GM12874 (cell line): ENCODE measurements around the gene PRDM12.

Experiments used
- CTCF ChIP-seq: IDR thresholded peaks from 2 replicates; pipeline ENCODE4 v1.5.1; 2011; ENCODE audit warnings: low read depth, mild to moderate bottlenecking, control low read depth, low read length, moderate library complexity; ENCODE audit not compliant: insufficient read depth

PRDM12 gene

DNA sequence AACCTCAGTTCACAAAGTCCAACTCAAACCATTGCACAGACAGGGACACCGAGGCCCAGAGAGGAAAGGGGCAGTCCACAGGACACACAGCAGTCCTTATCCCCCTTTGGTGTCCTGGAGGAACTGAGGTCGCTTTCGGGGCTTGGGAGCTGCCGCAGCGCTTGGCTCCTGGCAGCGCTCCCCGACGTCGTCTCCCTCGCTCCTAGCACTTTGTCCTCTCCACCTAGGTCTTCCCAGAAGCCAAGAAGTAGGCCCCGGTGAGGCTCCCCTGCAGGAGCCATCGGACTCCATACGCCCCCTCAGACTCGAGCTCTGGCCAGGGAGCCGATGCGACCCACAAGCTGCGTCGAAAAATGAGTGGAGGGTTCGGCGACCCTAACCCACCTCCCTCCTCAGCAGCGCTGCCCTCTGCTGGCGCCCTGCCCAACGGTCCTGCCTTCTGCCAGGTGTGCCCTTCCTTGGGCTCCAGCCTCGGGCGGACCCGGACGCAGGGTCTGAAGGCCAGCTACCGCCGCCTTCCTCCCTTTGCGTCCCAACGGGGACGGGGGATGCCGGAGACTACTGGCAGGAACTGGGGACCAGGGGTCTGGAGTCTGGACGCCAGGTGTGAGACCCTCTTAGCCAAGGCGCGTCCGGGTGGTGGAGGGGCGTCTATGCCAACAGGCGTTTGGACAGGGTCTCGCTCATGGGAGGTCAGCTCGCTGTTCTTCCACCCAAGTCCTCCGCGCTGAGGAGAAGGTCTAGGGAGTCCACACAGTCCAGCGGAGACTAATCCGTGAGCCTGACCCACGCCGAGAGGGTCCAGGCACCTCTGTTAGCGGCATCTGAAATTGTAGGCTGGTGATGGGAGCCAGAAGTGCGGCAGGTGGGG lies 2.1 kb upstream of the PRDM12 start:
- TF ChIP-seq CTCF: no peak

DNA sequence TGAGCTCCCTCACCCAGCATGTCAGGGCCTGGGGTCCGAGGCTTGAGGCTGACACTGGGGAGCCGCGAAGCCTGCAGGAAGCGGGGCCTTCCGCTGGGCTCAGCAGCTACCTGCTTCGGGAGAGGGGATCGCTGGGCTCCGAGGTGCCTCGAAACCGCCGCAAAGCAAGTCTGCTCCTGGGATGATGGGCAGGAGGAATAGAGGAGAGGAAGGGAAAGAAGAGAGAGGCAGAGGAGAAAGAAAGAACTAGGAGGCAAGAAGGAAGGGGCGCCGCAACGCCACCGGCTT lies 1.5 kb upstream of the PRDM12 start:
- no peak for TF ChIP-seq CTCF

DNA sequence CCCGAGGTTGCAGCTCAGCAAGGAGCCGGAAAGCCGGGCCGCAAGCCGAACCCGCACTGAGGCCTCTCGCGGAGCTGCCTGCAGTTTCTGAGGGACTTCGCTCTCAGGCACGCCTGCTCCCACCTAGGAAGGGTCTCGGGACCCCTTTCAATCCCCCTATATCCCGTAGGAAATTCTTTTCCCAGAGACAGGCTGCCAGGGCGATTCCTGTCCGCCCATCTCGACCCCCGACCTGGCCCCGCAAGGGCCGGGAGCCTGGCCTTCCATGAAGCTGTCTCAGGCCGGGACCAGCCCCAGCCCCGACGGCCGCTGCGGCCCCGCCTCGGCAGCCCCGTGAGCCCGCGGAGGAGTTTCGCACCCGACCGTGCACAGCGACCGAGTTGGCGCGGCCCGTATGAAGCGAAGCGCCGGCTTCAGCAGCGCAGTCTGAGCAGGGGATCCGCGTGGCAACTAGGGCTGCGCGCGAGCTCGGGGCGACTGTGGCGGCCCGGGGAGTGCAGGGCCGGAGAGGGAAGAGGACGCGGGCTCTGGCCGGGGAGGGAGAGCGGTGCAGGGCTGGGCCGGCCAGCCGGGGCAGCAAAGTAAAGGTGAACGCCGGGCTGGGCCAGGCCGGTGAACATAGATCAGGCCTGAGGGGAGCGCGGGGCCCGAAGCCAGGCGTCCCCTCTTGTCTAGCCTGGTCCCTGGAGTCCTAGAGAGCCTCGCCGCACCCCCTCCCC lies 977 bp upstream of the PRDM12 start:
- no peak for TF ChIP-seq CTCF

DNA sequence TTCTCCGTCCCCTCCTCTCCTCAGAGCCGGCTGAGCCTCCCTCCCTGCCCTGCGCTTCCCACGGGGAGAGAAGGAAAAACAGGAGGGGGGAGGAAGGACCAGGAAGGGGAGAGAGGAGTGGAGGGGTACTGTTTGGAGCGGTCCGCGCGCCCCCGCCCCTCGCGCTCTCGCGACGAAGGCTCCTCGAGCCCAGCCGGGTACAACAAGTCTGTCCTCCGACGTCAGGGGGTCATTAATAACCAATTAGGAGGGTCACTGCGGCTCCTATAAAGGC lies 480 bp upstream of the PRDM12 start:
- no peak for TF ChIP-seq CTCF

- TF ChIP-seq CTCF: no peak
These were observed 636 bp downstream of the PRDM12 start for GRCh38 chr9:130665029-130665430.

DNA sequence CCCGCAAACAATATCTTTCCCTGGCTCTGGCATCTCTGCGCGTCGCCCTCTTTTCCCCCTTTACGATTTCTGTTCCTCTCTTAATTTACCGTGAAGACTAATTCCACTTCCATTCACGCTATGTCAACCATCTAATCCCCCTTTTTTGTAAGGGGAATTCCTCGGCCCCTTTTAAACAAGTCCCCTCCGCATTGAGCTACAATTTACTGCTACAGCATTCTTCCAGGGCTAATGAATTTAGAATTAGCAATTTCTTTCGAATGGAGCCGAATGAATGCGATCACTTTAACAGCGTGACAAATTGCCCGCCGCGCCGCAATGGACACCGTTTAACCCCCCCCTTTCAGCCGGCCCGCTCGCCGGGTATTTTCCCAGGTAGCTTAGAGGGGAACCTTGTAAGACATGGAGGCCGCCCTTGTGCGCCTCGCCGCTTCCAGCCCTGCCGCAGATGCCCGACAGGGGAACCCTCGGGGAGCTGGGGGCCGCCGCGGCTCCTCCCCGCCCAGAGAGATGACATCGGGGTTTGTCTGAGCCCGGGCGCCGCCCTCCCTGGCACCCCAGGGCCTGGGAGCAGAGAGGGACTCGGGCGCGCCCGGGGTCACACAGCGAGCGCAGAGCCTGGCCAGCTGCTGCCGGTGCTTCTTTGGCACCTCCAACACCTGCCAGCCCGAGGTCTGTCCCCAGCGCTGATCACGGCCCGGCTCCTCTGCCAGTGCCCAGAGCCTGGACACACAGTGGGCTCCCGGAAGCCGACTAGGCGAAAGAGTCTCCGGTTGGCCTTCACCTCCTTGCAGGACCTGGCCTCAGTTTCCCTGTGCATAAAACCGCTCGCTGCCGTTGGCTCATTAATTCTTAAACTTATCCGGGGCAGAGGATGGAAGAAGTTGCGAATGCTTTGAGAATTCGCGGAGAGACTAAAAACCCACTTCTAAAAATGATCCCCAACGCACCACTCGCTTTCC lies 1.3 kb downstream of the PRDM12 start:
- no peak for TF ChIP-seq CTCF
